GM18858 (cell line): ENCODE data around the gene TRPM3.

ENCODE experiments used
- ATAC-seq: cut with Tn5 transposase; IDR thresholded peaks from one replicate; pipeline ENCODE4 v1.9.1; 2021; ENCODE audit not compliant: unreplicated experiment

Gene TRPM3

DNA sequence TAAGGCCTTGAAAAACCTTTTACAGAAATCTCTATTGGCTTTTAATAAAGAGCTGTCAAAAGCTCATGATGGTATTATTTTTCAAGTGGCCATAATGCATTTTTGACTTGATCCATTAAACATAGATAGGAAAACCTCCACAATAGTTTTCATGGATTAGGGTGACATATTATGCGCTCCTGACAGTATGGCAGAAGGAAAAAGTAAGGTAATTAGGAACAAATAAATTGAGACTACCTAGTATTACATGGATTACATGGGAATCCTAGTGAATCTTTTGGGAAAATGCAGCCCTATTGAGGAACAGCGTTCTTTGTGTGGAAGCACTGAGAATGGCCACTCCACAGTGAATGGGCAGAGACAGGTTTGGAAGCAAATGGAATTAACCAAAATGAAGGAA lies 171.2 kb downstream of the TRPM3 start:
- no peak for ATAC-seq

DNA sequence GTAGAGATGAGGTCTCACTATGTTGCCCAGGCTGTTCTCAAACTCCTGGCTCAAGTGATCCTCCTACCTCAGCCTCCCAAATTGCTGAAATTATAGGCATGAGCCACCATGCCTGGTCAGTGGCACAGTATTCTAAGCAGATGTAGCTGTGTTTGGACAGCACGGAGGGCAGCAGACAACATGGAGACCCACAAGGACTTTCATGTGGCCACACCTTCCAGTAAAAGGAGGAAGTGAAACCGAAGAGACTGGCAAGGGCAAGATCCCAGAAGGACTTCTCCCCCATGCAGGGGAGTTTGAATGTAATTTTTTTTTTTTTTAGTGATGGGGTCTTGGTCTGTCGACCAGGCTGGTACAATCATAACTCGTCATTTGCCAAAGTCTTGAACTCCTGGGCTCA lies 172.2 kb downstream of the TRPM3 start:
- ATAC-seq, result no peak

DNA sequence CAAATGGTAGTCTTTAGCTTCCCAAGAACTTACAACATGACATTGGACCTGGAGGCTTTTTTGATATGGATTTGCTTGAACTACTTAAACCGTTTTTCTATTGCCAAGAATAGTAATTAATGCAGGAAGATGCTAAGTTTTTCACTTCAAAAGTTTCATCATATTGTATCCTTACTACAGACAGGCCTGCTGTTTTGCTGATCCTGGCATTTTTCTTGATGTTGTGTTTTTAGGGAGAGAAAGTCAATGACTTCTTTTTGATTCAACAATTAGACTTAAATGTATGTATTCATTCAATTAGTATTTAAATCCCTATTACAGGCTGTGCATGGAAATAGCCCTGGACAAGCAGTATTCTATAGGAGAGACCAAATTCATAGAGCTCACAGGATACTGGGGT lies 172.7 kb downstream of the TRPM3 start:
- ATAC-seq, result no peak

DNA sequence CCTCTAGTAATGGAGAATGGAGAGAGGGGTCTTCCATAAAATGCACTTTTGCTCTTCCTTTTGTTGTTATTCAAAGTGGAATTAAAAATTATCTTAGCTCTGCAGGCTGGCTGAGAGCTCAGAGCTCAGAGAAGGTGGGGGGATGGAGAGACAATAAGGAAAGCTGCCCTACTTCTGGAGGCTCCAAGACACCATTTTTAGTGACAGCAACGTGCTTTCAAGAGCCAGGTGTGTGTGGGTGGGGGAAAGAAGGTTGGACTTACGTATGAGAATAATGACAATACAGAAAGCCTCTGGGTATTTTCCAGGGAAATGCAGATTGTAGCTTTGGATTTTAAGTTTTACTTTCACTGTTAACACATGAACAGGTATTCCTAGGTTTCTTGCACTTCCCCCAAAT lies 173.9 kb downstream of the TRPM3 start:
- ATAC-seq, result no peak

DNA sequence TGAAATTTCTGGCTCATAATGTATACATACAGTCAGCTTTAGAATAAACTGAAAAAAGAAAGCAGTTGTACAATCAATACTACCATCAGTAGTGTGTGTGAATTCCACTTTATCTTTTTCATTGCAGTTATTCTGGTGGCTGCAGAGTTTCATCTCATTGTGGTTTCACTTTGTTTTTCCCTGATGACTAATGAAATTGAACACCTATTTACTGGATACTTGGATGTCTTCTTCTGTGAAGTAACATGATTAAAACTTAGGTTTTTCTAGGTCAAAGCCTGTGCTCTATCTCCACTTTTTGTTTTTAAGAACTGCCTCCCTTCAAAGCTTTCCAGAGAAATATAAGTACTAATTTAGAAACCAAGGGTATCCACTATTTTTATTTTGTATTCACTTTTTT lies 174.3 kb downstream of the TRPM3 start:
- no peak for ATAC-seq

DNA sequence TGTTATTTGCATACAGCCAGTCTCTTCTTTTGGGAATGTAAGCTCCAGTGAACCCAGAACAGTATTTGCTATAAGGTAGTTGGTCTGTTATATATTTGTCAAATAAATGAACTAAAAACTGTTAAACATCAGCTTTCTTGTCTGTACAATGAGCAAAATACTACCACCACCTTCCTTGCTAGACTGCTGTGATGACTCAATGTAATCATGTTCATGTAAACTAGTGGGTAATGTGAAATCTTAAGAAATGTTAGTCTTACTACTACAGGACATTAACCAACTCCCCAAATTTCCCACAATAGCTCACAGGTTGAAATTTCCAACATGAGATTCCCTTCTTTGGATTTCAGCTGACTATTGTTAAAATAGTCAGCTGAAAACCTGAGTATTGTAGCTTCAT lies 176.1 kb downstream of the TRPM3 start:
- no peak for ATAC-seq

DNA sequence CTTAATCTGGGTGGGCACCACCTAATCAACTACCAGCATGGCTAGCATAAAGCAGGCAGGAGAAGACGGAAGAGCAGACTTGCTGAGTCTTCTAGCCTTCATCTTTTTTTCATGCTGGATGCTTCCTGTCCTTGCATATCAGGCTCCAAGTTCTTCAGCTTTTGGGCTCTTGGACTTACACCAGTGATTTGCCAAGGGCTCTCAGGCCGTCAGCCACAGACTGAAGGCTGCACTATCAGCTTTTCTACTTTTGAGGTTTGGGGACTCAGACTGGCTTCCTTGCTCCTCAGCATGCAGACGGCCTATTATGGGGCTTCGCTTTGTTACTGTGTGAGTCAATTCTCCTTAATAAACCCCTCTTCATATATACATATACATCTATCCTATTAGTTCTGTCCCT lies 180.2 kb downstream of the TRPM3 start:
- no peak for ATAC-seq

DNA sequence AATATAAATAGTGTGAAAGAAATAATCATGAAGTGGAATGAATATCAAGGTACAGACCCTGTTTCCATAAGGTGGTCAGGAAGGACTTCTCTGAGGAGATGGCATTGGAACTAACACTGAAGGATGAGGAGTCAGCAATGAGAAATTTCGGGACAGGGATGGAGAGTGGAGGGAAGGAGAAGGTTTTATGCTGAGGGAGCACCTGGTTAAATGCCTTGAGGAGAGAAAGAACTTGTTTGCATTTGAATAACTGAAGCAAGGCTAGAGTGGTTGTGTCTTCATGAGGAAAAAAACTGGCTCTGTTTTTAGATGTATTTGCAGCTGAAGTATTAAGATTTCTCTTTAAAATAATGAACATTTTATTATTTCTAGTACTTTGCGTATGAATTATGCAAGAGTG lies 180.8 kb downstream of the TRPM3 start:
- ATAC-seq, result no peak

DNA sequence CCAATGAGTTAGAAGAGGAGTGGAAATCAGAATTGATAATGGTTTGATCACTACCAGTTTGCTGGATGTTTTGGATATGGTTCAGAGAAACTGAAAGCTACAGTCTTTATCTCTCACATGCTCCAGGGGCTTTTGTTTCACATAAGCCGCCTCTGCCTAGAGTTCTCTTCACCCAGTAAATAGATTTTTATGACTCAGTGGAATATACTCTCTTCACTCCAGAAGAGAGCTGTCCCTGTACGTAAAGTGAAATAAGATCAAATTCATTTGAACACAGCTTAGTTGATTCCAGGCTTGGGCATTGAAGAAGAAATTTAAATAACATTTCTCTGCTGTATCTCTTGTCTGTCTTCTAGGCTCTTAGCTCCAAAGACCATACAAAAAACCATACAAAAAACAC lies 184.9 kb downstream of the TRPM3 start:
- ATAC-seq, result no peak

DNA sequence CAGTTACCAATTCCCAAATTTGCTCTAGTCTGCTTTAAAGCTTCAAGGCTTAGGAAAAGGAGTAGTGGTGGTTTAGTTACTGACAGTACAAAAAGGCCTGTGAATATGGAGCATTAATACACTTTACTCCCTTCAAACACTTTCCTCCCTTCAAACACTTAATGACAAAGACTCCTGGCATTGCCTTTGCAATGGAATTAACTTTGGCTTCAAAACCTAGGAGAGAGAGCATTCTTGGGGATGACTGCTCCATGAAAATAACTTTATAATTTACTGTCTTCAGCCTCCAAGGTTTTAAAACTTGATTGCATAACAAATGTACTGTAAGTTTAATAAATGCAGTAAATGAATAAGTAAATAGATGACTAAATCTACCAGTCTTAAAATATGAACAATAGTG lies 185.6 kb downstream of the TRPM3 start:
- no peak for ATAC-seq

DNA sequence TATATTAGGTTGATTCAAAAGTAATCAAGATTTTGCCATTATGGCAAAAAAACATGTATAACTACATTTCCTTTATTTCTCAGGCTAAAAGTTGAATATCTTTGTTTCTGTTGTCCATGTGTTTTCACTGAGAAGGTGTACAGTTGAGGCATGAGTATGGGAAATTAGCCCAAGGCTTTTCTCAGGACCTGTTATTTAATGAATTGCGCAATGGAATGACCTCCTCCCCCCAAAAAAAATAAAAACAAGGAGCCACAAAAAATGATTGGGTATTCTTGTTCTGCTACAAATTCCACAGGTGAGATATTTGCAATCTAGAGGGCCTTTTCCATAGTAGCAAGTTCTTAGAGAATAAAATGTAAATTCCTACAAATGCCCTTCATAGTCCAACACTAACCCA lies 186.8 kb downstream of the TRPM3 start:
- ATAC-seq, result no peak

DNA sequence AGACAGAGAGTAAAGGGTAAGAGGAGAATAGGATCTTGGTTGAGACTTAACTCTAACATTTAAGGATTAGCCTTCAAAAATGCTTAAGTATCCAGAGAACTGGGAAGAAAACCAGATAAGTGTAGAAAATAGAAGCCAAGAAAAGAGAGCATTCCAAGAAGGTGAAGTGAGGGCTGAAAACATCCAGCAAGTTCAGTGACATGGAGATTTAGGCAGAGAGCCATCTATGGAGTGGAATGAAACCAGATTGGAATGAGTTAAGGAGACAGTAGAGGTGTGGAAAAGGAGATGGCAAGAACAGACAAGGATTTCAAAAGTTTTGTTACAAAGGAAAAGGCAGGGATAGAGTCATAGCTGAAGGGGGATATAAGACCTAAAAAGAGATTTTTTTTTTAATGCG lies 188.1 kb downstream of the TRPM3 start:
- ATAC-seq, result no peak

DNA sequence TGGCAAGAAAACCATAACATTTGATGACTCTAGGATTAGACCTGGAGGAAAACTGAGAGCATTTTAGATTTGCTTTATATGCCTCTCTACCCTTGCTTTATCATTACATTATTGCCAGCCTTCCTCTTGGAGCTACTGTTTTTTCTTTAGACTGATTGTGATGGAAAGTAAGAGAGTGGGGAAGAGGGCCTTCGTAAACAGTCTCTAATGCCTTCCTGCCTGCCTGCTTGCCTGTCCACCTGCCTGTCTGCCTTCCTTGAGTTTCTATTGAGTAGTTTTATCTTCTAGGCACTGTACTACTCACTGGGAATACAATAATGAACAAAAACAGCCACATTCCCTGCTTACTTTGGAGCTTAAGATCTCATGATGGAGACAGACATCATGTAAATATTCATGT lies 189.3 kb downstream of the TRPM3 start:
- ATAC-seq, result no peak

DNA sequence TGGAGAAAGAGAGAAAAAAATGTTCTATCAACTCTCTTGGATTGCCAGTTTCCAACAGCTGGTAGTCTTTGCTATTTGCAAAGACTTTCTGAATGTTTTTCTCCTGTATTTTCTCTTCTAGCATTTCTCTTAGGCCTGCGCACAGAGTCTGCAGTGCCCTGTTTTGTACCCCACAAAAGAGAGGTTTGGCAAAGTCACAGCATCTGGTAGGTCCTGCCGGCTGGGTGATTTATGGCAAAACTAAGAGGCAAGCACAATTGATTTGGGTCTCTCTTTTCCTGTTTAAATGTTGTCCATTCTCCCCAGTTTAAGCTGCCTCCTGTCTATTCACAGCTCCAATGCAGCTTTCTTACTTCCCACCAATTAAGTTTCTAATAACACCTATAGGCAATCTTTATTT lies 193.9 kb downstream of the TRPM3 start:
- ATAC-seq, result no peak

DNA sequence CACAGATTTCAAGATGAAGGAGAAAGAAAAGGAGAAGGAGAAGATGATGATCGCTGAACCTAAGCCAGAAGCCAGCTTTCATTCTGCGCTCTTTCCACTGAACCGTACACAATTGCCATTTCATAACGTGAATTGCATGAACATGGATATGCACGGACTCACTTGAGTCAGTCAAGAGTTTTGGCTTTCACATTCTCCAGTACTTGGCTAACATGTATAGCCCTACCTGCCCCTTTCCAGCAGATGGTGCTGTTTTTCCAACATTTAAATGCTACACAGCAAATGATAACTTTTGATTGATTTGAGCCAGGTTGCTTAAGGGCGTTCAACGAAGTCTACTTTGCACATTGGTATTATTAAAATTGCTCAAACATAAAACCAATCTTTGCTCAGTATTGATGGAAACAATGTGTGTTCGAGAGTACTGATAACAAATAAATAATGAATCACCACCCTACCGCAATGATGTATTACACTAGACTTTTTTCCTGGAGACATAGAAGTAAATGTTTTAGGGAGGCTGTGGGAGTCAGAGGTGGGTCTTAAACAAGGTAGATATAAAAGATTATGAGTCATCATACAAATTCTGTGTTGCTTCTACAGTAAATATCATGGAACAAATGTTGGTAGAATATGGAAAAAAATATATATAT lies 196.4 kb downstream of the TRPM3 start:
- peak; percentile 88 for ATAC-seq

DNA sequence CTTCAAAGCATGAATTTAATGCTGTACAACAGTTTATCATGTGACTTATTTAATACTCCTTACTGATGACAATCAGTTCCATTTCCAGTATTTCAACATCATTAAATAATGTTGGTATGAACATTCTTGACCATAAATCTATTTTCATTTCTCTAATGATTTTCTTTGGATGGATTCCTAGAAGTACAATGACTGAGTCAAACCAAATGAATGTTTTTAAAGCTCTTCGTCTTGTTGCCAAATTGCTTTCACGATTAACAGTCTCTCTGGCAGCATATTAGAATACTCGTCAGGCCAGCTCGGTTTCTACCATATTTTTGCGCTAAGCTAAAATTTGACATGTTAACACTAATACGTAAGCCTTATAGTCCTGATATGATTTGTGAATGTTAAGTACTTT lies 197.0 kb downstream of the TRPM3 start:
- ATAC-seq, result no peak

DNA sequence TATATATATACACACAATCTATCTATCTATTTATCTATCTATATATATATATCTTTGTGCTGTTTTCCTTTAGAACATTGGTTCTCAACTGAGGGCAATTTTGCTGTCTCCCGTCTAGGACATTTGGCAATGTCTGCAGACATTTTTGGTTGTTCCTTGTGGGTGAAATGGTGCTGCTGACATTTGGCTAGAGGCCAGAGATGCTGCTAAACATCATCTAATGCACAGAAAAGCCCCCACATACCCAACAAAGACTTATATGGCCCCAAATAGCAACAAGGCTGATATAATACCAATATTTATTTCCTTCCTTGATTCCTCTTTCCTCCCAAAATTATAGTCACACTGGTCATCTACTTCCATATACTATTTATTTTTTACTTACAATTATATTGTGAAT lies 197.5 kb downstream of the TRPM3 start:
- no peak for ATAC-seq

DNA sequence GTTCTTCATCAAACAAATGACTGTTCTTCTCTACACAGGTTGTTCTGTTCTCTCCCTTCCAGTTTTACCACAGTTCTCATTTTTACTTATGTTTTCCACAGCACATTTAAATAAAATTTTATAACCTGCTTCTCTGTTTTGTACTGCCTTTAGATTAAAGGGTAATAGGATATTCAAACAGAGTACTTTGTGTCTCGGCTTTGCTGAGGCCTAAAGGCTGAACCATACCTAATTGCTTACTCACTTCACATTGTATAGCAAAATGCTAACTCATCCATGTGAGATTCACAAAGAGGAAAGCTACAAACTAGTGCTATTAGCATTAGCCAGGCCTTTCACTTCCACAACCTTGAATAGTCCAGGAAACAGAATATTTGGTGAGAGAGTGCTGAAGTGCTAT lies 200.3 kb downstream of the TRPM3 start:
- no peak for ATAC-seq

DNA sequence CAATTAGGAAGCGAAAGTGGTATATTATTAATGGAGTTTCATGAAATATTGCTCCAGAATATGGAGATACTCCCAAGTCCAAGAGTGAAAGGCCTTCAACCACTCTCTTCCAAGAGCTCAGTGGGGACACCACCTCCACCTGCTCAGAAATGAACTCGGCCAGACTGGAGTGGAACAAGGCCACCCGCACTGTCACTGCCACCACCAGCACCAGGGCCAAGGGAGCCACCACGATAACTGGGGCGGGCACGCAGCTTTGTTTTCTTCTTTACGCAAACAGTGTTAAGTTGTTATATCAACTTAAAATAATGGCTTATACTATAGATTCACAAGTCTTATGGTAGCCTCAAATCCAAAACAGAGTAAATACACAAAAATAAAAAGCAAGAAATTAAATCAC lies 204.1 kb downstream of the TRPM3 start:
- no peak for ATAC-seq

DNA sequence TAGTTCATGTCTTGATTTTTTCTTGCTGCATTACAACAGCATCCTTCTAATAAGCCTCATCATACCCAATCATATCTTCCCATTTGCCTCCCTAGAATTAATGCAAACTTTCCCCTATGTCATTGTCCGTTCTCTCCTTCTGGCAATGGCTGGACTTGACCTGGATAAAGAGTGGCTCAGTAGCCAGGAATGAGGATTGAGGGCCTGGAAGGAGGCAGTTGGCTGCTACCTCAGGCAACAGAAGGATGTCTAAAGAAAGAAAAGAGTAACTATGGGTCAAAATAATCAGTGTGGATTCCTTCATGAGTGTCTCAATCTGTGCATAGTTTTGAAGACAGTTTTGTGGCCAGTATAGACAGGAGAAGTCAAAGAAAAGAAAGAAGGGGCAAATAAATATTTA lies 209.6 kb downstream of the TRPM3 start:
- ATAC-seq, result no peak

DNA sequence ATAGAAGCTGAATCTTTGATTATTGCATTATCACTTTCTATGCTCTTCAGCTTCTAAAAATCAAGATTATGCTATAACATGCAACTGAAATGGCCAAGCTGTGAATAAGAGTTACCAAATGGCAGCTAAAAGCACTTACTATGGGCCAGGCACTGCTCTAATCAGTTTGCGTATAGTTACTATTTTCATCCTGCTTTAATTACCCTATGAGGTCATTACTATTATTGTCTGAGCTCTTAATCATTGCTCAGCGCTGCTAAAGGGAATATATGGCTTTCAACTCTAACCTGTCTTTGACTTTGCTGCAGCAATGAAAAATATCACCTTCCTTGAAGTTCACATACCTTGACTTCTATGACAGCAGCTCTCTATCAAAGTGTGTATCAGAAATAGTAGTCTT lies 210.8 kb downstream of the TRPM3 start:
- no peak for ATAC-seq

DNA sequence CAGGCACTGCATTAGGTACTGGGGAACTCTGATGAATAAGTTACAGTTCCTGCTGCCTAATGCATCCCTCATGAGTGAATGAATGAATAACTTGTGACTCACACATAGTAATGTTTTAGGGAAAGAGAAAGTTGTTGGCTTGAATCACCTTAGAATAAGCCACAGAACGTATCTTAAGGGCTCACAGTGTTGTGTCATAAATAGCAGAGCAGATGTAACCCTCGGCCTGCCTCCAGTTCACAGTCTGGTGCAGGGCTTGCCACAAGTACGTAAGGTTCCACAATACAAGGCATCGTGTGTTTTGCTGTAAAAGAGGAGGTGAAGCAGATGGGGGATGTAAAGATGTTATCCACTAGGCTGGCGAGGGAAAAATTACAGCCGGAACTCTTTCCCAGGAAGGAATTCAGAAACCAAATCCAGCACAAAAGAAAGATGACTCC lies 218.7 kb downstream of the TRPM3 start:
- ATAC-seq, result no peak

DNA sequence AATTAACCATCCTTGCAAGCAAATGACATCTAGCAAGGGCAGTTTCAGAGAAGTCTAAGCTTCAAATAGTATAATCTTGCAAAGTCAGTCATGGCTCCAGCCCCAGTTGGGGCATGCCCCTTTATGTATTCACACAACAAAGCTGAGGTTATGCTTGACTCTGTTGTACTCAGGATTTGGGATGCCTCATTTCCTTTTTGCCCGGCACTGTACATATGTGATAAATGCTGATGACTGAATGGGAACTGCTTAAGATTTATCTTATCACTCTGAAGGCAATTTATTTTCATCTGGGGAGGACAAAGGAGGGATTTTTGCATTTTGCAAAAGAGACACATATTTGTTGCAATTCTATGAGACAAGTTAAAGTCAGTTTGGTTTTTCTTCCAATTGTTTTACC lies 219.2 kb downstream of the TRPM3 start:
- ATAC-seq, result no peak

DNA sequence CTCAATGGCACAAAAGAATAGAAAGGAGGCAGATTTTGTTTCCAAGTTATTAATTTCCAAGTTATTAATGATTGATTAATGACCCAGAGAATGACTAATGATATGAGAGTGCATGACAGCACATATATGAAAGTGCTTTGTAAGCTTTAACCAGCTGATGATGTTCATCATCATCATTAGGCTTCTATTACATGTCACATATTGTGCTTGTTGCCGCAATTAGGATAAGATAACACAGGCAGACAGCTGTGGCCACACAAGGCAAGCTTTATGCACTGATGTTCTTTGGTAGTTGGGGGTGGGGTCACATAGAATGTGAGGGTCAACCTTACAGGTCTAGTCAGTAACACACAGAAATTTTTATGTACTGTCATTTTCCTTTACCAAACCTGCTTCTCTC lies 219.7 kb downstream of the TRPM3 start:
- no peak for ATAC-seq
